ENCODE measurements around the gene ZNF711.
"Not testable (repeated sequence)": the region's sequence is repeated elsewhere in the genome, so short reads cannot be mapped to it uniquely, and the experiment has no call there.

Gene ZNF711

DNA sequence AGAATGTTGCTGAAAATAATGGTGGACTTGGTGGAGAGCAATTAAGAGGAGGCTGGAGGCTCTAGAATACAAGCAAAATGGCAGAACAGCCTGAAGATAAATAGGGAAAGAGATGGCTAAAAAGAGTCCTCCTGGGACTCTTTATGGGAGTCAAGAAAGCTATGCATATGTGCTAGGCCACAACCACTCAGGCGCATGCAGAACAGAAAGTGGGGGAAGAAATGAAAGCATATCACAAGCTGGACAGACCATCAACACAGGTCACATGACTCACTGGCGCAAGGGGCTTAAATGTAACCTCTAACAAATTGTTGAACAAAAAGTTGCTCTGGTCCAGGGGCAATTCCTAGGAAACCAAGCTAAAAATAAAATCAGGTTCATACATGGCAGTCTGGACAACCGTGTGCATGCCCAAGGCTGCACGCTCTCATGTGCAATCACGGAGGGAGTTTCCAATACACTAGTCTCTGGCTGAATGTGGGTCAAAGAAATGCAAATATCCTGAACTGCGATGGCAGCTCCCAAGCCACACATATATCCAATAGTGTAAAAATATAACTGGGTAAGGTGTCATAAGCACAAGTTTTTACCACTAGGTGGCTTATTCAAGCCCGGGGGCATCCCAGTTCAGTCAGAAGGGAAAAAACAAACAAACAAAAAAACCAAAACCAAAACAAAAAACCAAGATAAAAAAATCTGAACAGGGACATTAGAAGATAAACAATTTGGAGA lies 45.4 kb downstream of the ZNF711 start:
- H3K4me1 ChIP-seq (ENCODE audit: control insufficient read depth, insufficient read depth, low read length) = no peaks in the 10 kb centered on the region
- H3K9me3 ChIP-seq (ENCODE audit: control insufficient read depth, insufficient read depth, low read length) = no peaks in the 10 kb centered on the region
- no peaks in the 10 kb centered on the region for H3K27me3 ChIP-seq (ENCODE audit: control insufficient read depth, insufficient read depth, low read length)
- no CpG with 5 or more reads among the region's 7 CpGs for WGBS (ENCODE audit: insufficient coverage, insufficient read length)
- DNase-seq (ENCODE audit: low read depth, low spot score) = no peak
- H3K27ac ChIP-seq (ENCODE audit: low read length) = no peak overlapping the region
- no peak overlapping the region for H3K4me3 ChIP-seq (ENCODE audit: low read length)
- H3K36me3 ChIP-seq (ENCODE audit: control insufficient read depth, insufficient read depth, low read length) = no peaks in the 10 kb centered on the region

DNA sequence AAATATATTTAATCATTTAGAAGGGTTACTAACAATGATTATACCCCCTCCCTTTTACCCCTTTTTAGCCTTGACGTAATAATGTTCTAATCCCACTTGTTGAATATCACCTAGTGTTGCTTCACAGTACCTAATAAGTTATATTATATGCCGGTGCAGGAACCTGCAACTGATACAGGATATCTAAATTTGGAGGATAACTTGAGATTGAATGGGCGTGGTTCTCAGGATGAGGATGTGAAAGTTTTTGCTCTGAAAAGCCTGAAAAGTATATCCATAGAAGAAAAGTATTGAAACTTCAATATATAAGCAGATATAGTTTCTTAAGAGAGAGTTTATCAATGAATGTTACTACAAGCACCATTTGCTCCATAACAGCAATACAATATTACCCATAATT lies 59.8 kb downstream of the ZNF711 start:
- Histone ChIP-seq H3K27me3 (ENCODE audit: control insufficient read depth, insufficient read depth, low read length) (no peaks in the 10 kb centered on the region), H3K4me1 (ENCODE audit: control insufficient read depth, insufficient read depth, low read length) (no peaks in the 10 kb centered on the region), H3K4me3 (ENCODE audit: low read length) (no peak overlapping the region), H3K9me3 (ENCODE audit: control insufficient read depth, insufficient read depth, low read length) (no peaks in the 10 kb centered on the region), H3K27ac (ENCODE audit: low read length) (no peak overlapping the region), H3K36me3 (ENCODE audit: control insufficient read depth, insufficient read depth, low read length) (no peaks in the 10 kb centered on the region)
- no peak for DNase-seq (ENCODE audit: low read depth, low spot score)
- no CpG with 5 or more reads among the region's 3 CpGs for WGBS (ENCODE audit: insufficient coverage, insufficient read length)

DNA sequence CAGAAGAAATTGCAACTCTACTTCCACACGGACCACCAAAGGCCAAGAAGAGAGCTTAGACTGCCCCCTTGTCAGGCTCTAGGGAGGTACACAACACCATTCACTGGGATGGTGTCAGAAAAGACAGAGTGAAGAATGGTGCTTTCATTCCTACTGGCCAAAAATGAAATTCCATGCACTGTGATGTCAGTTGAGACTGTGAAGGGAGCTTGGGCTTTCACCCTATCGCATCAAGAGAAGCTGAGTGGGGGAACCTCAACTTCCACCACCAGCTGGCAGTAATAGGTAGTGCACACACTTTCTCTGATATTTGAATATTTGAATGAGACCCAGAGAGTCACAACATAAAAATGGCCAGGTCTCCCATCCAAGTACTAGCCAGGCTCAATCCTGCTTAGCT lies 65.9 kb downstream of the ZNF711 start:
- no peak overlapping the region for H3K4me3 ChIP-seq (ENCODE audit: low read length)
- no CpG with 5 or more reads among the region's 2 CpGs for WGBS (ENCODE audit: insufficient coverage, insufficient read length)
- no peaks in the 10 kb centered on the region for H3K4me1 ChIP-seq (ENCODE audit: control insufficient read depth, insufficient read depth, low read length)
- DNase-seq (ENCODE audit: low read depth, low spot score) = no peak
- H3K27ac ChIP-seq (ENCODE audit: low read length) = no peak overlapping the region
- no peaks in the 10 kb centered on the region for H3K9me3 ChIP-seq (ENCODE audit: control insufficient read depth, insufficient read depth, low read length)
- no peaks in the 10 kb centered on the region for H3K36me3 ChIP-seq (ENCODE audit: control insufficient read depth, insufficient read depth, low read length)
- no peaks in the 10 kb centered on the region for H3K27me3 ChIP-seq (ENCODE audit: control insufficient read depth, insufficient read depth, low read length)

DNA sequence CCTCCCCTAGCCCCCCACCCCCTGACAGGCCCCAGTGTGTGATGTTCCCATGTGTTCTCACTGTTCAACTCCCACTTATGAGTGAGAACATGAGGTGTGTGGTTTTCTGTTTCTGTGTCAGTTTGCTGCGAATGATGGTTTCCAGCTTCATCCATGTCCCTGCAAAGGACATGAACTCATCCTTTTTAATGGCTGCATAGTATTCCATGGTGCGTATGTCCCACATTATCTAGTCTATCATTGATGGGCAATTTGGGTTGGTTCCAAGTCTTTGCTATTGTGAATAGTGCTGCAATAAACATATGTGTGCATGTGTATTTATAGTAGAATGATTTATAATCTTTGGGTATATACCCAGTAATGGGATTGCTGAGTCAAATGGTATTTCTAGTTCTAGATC lies 67.6 kb downstream of the ZNF711 start:
- H3K9me3 ChIP-seq (ENCODE audit: control insufficient read depth, insufficient read depth, low read length); H3K4me1 ChIP-seq (ENCODE audit: control insufficient read depth, insufficient read depth, low read length); H3K27me3 ChIP-seq (ENCODE audit: control insufficient read depth, insufficient read depth, low read length); H3K36me3 ChIP-seq (ENCODE audit: control insufficient read depth, insufficient read depth, low read length); H3K4me3 ChIP-seq (ENCODE audit: low read length); DNase-seq (ENCODE audit: low read depth, low spot score); H3K27ac ChIP-seq (ENCODE audit: low read length): not testable (repeated sequence)
- no CpG with 5 or more reads among the region's 2 CpGs for WGBS (ENCODE audit: insufficient coverage, insufficient read length)

Data from iPS DF 6.9 (cell line).